ACHN (cell line): ENCODE data around the gene DTX3.
A peak's percentile ranks its signal among the peaks of the same experiment; 100 is the strongest.
"Not testable (repeated sequence)": the region's sequence is repeated elsewhere in the genome, so short reads cannot be mapped to it uniquely, and the experiment has no call there.

ENCODE experiments used
- DNase-seq: peaks from one replicate; pipeline ENCODE4 v3.0.0-alpha.2; 2015
- in situ Hi-C: cut with HindIII; loops from 2 replicates; pipeline ENCODE4 v1.10.0; 2017; ENCODE audit warnings: low sequenced_read_pairs, low pct_ligation_motif_present, low pct_unique_long_range_greater_than_20kb

DTX3 gene

DNA sequence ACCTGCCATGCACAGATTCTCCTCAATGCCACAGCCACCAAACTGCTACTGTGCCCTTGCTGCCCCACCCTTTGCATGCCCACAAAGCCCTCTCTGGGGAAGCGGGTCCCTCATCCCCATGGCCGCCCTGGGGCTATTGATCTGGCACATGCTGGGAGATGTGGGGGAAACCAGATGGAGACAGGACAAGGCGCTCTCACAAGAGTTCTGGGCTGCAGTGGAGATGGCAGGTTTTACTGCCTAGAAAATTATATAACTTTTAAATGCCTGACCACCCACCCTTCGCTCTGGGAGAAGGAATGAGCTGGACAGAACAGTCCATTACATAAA lies 24.2 kb upstream of the DTX3 start:
- no peak for DNase-seq
- in situ Hi-C loops: no loop called here

DNA sequence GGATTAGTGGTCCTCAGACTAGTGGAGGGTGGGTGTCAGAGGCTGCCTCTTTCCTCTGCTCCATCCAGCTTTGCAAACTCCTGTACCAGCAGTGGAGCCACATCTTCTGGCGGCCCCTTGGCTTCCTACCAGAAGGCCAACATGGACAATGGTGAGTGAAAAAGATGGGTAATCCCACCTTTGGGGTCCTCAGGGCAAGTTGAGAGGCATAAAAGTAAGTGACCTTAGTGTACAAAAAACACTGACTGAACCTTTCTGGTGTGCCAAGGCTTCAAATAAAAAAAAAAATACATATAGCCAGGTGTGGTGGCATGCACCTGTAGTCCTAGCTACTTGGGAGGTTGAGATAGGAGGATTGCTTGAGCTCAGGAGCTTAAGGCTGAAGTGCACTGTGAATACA lies 22.8 kb upstream of the DTX3 start:
- no peak for DNase-seq
- in situ Hi-C loops: no loop called here

DNA sequence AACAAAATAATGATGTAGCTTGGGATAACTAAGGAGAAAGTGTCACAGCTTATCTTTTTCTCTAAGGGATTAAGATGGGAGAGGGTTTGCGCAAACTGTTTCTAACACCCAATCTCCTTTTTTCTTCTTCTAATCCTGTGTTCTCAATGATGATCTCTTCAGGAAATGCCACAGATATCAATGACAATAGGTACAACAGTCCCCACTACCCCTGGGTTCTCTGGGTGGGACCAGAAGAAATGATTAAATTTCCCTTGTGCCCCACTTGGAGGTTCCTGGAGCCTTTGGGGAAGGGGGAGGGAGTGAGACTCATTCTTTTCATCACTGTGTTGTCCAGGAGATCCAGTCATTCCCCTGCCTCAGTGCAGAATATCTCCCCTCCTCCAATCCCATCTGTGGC lies 22.2 kb upstream of the DTX3 start:
- in situ Hi-C loops: no loop called here
- DNase-seq: no peak

DNA sequence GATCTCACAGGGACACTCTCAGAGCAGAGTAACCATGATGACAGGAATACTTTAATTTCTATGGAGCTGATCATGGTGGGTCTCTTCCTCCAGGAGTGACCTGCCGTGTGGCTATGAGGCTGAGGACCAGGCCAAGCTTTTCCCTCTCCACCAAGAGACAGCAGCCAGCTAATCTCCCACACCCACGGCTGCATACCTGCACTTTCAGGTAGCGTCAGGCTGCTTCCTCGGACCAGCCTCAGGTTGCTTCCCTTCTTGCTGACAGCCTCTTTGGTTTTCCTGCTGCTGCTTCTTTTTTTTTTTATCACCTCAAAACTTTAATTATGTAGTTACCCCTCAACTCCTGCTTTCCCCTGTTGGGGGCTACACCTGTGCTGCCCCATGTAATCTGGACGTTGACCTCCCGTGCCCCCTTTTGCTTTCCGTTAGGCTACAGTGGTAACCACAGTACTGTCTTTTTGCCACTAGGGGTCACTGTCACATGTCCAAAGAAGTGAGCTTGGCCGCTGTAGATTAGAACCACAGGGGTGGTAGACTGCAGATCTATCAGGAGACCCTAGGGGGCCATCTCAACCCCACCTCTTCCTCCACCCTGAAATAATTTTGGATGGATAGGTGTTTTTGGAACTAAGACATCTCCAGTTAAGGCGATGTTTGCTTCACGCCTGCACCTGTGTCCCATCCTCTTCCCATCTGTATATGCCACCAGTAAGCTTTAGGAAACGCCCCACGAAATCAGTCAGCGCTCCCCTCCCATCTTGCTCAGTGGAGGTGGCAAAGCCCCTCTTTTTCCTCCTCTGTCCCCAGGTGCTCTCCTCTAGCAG lies 21.4 kb upstream of the DTX3 start:
- in situ Hi-C loops: no loop called here
- DNase-seq: peak; percentile 93

DNA sequence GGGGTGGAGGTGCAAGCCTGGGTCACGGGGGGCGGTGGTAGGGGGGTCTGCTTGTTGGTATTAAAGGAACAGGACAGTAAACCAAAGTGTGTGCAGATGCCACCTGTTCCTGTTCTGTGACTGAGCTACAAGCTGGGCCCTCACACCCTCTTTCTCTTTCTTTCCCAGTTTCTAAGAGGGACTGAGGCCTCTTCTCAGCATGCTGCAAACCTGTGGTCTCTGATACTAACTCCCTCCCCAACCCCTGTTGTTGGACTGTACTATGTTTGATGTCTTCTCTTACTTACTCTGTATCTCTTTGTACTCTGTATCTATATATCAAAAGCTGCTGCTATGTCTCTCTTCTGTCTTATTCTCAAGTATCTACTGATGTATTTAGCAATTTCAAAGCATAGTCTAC lies 20.6 kb upstream of the DTX3 start:
- in situ Hi-C loops: no loop called here
- DNase-seq: no peak

DNA sequence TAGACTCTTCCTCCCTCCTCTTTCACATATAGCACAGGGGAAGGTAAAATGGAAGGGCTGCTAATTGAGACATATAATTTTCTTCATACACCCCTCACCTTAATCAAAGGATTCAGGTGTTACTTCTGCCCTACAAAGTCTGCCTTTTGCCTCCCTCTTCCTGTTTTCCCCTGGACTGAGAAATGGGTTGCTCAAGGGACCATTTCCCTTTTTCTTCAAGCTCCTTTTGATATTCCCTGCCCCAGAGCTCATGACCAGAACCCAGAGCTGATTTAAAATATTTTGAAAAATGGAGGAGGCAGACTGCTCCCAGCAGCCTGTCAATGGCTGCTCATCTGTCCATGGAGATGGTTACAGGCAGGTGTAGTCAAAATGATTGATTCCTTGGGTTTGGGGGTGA lies 19.9 kb upstream of the DTX3 start:
- no peak for DNase-seq
- in situ Hi-C loops: no loop called here

DNA sequence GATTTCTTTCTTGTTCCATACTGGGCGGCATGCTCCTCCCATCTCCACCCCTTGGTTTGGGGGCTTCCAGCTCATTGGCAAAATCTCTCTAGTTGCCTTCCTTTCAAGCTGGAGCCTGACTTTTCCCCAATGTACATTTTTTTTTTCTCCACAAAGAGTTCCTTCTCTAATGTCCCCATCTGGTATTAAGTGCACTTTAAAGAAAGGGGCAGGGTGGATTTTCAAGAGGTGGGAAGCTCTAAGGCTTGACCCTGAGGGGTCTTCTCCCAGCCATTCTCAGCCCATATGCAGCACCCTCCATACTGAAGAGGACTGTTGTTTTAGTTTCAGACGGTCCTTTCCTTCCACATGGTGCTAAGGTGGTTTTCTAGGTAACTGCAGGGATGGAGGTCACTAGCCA lies 19.5 kb upstream of the DTX3 start:
- no peak for DNase-seq
- in situ Hi-C loops: no loop called here

DNA sequence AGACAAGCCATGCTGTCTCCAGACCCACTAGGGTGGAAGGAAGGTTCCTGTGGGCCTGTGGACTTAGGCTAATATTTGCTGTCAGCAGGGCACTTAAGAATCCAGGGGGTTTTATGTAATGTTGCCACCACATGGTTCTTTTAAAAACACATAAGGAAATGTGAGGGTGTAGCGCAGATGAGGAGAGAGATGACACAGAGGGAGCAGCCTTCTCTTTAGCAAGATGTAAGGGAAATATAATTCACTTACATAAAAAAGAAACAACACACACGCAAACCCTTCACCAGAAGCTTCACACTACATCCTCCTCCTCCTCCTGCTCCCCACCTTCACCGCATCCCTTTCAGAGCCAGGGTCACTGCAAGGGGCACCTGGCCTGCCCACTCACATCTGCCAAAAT lies 18.5 kb upstream of the DTX3 start:
- DNase-seq: no peak
- in situ Hi-C loops: no loop called here

DNA sequence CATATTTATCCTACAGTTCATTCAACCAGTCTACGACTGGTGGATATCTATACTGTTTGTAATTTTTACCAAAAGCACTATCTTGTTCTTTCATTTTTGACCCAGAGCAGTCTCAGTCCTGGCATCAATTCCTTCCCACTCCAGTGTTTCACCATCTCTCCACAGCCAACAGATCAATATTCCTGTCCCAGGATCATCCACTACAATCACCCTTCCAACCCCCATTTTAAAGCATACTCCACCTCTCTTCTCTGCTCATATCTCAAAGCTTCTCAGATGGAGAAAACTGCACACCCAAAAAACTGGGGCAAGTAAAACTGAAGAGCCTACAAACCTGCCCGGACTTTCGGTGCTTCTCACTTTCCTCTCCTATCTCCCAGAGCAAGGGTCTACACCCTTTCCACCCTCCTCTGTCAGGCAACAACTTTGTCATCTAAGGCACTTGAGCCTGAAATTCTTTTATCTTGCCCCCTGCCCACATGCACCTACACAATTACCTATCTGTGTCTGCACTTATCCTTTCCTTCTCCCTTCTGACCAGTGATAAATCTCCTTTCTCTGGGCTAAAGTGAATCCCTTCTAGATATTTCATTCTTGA lies 17.7 kb upstream of the DTX3 start:
- in situ Hi-C loops: no loop called here
- DNase-seq: no peak

DNA sequence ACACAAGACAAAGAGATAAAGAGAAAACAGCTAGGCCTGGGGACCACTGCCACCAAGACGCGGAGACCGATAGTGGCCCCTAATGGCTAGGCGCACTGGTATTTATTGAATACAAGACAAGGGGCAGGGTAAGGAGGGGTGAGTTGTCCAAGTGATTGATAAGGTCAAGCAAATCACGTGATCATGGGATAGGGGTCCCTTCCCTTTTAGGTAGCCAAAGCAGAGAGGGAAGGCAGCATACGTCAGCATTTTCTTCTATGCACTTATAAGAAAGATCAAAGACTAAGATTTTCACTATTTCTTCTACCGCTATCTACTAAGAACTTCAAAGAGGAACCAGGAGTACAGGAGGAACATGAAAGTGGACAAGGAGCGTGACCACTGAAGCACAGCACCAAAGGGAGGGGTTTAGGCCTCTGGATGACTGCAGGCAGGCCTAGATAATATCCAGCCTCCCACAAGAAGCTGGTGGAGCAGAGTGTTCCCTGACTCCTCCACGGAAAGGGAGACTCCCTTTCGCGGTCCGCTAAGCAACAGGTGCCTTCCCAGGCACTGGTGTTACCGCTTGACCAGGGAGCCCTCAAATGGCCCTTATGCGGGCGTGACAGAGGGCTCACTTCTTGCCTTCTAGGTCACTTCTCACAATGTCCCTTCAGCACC lies 15.5 kb upstream of the DTX3 start:
- DNase-seq, in situ Hi-C loops: not testable (repeated sequence)

DNA sequence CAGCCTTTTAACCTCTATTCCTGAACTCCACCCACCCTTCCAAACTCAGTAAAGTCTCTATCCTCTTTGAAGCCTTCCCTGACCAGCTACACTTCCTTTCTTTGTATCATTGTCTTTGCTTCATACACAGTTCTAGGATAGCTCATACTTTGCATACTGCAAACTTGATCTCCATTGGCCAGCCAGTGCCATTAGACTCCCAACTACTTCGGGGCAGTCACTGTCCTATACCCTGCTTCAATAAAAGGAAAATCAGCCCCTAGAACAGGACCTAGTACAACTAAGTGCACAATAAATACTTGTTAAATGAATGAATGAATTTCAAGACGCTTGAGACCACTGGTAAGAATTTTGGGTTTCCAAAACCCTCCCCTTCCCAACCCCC lies 14.2 kb upstream of the DTX3 start:
- in situ Hi-C loops: no loop called here
- no peak for DNase-seq

DNA sequence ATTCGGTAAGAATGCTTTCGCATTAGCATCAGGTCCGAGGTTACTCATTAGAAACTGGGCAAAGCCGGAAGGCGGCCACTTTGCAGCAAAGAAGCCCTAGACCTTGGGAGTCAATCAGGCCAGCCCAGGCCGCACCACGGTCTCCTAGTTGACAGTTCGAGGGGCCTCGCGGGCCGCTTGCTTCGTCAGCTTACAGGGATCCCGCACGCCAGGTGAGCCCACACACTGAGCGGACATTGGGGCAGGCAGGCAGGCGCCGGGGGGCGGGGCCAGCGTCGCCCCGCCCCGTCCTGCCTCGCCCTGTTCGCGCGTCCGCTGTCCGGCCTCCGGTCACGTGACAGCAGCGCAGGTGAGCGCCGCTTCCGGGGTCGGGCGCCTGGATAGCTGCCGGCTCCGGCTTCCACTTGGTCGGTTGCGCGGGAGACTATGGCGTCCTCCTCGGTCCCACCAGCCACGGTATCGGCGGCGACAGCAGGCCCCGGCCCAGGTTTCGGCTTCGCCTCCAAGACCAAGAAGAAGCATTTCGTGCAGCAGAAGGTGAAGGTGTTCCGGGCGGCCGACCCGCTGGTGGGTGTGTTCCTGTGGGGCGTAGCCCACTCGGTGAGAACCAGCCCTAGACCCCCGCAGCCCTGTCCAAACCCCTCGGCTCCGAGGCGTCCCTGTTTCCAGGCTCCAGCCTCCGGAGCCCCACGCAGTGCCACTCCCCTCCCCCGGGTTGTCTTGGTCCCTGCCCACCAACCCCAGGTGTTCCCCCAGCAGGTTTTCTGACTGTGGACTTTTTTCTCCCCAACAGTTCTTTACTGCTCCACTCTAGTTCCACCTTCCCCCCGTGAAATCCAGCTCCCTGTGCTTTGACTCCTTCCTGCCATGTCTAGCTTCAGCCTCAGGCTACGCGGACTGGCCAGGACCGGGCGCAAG lies 13.5 kb upstream of the DTX3 start, which contains the start of gene PIP4K2C:
Gene PIP4K2C (plus strand): TSS at position 329 of the 918 bp plus-strand sequence. CDS start 98 bp downstream, at position 427.
- peak; percentile 90 for DNase-seq

DNA sequence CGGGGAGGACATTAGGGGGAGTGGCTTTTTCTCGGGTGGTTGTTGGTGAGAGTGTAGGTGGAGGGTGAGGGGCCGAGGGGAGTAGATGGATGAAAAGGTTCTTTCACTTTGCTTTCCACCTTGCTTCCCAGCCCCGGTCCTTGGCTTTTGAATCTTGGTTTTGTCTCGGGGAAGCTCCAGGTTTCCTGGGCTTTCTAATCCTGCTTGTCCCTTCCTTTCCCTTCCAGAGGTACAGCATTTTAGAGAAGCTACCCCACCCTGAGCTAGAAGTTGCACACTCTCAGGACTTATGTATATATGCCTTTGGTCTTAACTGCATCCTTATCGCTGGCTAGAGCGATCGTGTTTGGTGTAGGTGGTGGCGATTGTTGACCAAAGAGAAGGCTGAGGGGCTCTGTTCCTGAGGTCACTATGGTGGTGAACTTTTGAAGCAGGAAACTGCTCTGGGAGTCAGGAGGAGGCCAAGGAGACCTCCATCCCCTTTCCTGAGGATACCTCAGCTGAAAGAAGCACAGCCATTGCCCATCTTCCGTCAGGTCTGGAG lies 12.8 kb upstream of the DTX3 start:
- no peak for DNase-seq
- in situ Hi-C loops: no loop called here

More for the DNA sequence above, 13.5 kb upstream of the DTX3 start, which contains the start of gene PIP4K2C:
- in situ Hi-C loops: no loop called here

DNA sequence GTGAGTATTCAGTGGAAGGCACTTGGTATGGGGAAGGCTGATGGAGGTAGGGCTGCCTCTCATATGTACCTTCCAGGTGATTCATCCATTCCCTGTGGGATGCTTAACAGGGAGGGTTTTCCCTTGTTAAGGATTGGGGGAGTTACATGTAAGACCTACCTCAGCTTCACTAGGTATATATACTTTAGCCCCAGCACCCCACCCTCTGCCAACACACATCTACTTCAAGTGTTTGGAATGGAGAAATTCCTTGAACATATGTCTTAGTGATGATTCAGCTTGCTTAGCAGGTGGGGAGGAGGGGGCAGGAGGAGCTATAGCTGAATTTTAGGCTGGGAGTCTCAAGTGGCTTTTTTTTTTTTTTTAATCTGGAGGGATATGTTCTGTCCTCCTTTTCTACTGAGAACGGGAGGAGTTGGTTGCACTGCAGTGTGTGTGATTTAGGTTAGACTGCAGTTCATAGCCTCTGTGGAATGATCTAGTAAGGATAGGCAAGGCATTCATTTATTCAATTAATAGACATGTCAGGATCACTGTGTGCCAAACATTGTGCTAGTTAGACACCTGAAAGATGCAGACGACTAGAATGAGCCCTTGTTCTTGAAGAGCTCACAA lies 12.0 kb upstream of the DTX3 start:
- DNase-seq: no peak
- in situ Hi-C loops: no loop called here

DNA sequence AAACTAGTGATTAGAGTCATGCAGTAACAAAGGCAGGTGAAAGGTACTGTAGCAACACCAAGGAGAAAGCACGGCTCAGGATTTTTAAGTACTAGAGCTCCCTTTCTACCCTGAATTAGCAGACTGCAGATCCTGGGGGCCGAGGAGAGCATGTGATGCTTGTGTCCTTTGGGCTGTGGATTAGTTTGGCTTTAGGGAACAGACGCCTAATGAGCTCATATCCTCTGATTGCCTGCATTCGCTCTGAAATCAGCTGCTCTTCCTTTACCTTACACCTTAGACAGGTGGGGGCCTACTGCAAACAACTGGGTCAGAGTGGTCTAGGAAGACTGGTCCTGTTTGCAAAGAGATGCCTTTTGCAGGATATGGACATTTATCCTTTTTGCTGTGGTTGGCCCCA lies 11.4 kb upstream of the DTX3 start:
- DNase-seq: no peak
- in situ Hi-C loops: no loop called here

DNA sequence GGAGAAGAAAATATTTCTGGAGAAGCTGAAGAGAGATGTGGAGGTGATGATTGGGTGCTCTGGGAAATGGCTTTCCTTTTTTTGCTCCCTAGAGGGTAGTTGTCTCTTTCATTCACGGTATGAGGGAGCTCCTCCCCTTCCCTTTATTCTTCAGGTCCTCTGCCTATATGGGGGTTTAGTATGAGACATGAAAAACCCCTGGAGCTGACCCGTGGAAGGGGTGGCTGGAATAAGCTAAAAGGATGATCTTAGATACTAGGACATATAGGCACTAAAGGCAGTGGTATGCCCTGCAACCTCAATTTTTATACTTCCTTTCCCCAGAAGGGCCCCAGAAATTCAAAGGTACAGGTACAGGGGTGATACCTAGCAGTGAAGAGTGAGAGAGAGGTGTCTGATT lies 4.2 kb upstream of the DTX3 start:
- DNase-seq: no peak
- in situ Hi-C loops: no loop called here

DNA sequence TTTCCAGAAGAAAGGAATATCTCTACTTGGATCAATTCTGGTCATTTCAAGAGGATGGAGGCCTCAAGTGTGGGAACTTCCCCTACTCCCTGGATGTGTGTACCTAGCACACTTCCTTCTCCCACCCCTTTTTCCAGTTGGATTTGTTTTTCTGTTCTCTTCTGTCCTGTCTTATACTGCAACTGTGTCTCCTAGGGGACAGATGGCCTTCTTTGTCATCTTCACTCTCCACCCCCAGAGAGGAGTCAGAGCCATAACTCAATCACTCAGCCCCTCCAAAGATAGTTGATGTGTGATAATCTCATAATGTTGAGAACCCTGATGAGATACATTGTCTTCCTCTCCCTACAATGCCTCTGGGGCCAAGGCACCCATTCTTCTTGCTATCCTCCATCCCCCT lies 2.1 kb upstream of the DTX3 start:
- DNase-seq: no peak
- in situ Hi-C loops: no loop called here

DNA sequence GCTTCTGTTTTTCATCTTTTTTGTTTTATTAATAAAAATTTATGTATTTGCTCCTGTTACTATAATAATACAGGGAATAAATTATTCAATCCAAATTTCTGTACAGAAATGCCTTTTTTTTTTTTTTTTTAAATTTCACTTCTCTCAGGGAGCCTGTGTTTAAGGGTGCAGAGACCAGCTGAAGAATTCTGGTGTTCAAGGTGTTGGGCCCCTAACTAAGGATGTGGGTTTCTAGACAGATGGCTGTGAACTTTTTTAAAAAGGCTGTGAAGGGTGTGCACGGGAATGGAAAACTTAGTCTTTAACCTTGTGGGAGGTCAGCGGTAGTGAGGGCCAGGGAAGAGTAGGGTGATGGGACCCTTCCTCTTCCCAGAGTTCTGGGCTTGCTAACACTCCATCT lies 1.3 kb upstream of the DTX3 start:
- in situ Hi-C loops: no loop called here
- no peak for DNase-seq
